T-helper 22 cell (primary cell): ENCODE data around the gene TRIM16.
"Not testable (repeated sequence)": the region's sequence is repeated elsewhere in the genome, so short reads cannot be mapped to it uniquely, and the experiment has no call there.

ENCODE experiments used
- DNase-seq: peaks from one replicate; pipeline ENCODE4 v3.0.0-alpha.2; 2020; ENCODE audit warnings: low read depth

The TRIM16 gene

GRCh38 chr17:15683824-15684478 lies at the start of gene TRIM16:
Gene TRIM16 (minus strand): TSS chr17:15684311. CDS start chr17:15651609, 32,702 bp downstream.
- DNase-seq, result peak; percentile 68

DNA sequence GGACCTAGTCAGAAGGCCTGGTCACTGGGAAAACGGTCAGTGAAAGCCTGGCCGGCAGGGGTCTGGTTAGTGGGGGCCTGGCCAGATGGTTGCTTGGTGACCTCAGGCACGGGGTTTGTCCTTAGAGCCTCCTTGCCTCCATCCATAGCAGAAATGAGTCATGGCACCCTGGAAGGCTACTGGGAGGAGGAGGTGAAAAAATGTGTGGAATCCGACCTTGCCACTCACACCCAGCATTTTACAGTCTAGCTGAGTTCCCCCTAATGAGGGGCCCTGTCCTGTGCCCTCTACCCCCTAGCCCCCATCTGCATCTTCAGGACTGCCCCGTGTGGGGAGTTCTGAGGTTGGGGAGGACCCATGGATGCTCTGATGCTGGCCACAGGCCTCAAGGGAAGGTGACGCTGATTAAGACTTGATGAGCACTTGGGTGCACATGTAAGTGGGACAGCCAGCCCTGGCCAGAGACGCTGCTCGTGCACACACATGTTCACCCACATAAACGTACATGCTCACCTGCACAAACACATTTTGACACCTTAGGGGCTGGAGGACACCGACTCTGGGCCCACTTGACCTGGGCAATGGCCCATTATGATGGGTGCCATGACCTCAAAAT lies 49.2 kb upstream of the TRIM16 start:
- not testable (repeated sequence) for DNase-seq

GRCh38 chr17:15731900-15732299 lies 47.8 kb upstream of the TRIM16 start, which contains the start of gene TBC1D26:
Gene TBC1D26 (plus strand): TSS chr17:15732283. CDS start chr17:15735349, 3,066 bp downstream.
- not testable (repeated sequence) for DNase-seq

- not testable (repeated sequence) for DNase-seq
Observed at GRCh38 chr17:15730535-15730934, 46.4 kb upstream of the TRIM16 start.

DNA sequence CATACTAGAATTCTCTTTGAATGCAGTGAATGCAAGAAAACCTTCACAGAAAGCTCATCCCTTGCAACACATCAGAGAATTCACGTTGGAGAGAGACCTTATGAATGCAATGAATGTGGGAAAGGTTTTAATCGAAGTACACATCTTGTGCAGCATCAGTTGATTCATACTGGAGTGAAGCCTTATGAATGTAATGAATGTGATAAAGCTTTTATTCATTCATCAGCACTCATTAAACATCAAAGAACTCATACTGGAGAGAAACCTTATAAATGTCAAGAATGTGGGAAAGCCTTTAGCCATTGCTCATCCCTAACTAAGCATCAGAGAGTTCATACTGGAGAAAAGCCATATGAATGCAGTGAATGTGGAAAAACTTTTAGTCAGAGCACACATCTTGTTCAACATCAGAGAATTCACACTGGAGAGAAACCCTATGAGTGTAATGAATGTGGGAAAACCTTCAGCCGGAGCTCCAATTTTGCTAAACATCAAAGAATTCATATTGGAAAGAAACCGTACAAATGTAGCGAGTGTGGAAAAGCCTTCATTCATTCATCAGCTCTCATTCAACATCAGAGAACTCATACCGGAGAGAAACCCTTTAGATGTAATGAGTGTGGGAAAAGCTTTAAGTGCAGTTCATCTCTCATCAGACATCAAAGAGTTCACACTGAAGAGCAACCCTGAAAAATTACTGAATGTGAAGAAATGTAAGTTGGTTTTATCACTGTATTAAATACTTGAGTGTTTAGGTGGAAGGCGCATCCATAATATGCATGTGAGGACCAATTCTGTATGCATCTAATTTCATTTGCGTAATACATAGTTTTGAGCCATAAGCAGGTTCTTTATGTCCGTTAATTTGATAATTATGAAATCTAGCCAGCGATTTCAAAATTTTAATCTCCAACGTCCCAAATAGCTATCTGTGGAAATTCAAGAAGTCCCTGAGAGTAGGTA lies 32.8 kb upstream of the TRIM16 start:
- DNase-seq, result not testable (repeated sequence)

- not testable (repeated sequence) for DNase-seq
Observed at GRCh38 chr17:15708879-15709278, 24.8 kb upstream of the TRIM16 start.

- not testable (repeated sequence) for DNase-seq
Observed at GRCh38 chr17:15704813-15705212, 20.7 kb upstream of the TRIM16 start.

DNA sequence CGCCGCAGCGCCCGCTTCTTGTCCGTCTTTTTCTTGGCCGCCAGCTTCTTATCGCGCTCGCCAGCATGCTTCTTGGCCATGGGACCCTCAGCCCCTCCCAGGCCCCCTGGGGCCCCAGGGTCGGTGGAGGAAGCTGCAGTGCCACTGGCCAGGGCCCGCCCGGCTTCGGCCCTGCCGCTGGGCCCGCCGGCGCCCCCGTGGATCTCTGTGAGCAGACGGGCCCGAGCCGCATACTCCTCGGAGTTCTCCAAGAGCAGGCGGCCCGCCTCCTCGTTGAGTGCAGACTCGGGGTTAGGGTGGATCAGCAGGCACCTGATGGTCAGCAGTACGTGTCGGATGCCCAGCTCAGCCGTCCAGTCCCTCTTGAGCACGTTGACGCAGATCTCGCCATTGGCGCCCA lies 20.1 kb upstream of the TRIM16 start:
- not testable (repeated sequence) for DNase-seq

DNA sequence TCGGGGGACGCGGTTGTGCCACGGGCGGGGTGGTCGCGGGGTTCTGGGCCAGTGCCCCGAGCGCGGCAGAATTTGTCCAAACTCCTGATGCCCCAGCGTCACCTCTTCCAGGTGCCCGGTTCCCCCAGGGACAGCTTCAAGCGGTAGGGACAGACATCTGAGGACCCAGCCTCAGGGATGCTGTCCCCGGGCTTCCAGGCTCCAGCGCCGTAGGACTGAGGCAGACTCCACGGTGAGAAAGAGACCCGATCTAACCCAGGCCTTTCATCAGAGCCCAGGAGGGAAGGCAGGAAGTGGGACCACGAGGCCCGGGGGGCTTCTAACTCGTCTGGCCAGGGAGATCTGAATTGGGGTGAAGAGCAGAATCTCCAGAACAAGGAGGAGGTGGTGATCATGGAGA lies 15.8 kb upstream of the TRIM16 start:
- not testable (repeated sequence) for DNase-seq

DNA sequence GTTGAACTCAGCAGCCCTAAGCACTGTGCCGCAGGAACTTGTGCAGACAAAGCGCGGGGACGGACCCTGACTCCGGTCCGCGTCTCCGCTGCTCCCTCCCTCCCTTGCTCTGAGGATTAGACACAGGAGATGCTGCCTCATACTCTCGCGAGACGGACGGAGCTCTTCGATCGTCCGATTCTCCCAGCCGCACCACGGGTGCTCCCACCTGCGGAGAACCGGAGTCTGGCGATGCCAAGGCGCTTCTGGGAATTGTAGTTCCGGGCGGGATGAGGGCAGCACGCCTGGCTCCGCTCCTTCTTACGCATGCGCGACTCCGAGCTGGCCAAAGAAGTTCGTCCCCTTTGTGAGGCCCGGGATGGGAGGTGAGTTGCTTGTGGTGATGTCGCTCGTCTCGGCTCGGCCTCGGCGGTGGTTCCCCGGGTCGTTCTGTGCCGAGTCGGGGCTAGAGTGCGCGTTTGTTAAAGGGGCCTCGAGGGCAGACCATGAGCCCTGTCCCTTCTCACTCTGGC lies 15.4 kb upstream of the TRIM16 start, which contains the start of gene ZNF286A:
ZNF286A (plus strand) TSS at position 340 of the 512 bp plus-strand sequence. CDS start 578 bp downstream, outside the sequence.
- peak; percentile 97 for DNase-seq

DNA sequence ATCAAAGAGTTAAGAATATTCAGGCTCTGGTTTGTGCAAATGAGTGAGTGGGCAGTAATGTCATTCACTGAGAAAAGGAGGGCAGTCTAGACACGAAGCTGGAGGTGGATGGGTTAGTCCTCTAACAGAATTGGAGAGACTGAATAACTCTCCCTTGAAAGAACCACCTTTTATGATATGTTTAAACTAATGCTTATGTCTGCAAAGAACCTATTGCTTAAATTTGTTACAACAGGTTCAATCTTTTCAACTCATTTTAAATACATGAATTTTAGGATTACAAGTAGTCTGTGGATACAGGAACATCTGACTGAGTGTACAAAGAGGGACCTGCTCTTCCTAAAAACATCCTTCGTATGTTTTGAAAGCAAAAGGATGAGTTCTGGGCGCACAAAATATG lies 14.9 kb upstream of the TRIM16 start:
- not testable (repeated sequence) for DNase-seq

- not testable (repeated sequence) for DNase-seq
Observed at GRCh38 chr17:15687494-15687893, 3.4 kb upstream of the TRIM16 start.

DNA sequence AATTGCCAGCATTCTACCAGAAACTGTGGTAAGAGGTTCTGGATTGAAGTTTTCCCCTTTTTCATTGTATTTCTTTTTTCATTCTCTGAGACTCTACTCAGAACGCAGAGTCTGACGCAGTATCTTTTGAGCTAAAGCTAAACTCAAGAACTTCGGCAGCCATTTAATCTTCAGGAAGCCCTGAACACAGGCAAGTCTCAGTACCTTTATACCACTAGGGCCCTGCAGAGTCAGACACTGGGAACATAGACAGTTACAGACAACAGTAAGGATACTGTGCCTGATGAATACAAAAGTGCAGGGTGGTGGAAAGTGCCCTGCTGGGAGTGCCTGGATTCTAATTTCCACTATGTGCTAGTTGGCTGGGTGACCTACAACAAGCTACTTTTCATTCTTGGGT lies 976 bp downstream of the TRIM16 start:
- not testable (repeated sequence) for DNase-seq

GRCh38 chr17:15675991-15676390 lies 8.1 kb downstream of the TRIM16 start:
- DNase-seq, result not testable (repeated sequence)

GRCh38 chr17:15674640-15675039 lies 9.5 kb downstream of the TRIM16 start:
- DNase-seq, result not testable (repeated sequence)

DNA sequence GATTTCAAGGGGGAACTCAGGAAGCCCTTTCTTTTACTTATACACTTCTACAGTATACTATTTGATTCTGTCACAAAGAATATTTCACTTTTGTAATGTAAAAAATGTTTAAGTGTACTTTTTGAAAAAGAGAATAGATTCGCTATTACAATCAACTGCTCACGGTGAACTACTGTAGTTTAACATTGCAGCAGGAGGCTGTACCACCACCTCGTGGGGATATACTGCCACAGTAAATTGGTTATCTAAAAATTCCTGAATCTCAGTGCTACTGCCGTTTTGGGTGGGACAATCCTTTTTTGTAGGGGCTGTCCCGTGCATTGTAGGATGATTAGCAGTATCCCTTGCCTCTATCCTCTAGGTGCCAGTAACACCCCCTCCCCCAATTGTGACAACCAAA lies 14.6 kb downstream of the TRIM16 start:
- DNase-seq, result not testable (repeated sequence)

DNA sequence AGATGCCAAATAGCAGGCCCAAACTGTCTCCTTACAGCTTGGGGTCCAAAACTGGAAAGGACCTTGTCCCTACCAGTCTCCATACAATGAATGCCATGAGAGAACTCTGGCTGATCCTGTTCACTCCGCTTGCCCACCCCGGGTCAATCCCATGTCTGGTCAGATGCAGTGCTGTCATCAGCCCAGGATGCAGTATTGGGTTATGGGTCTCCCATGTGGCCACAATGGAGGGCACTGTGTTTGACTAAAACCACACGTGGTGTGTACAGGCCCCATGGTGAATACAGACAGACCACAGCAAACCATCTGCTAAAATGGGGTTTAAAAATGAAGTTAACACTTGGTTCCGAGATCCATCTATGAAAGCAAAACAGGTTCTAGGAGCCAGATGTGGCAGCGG lies 20.4 kb downstream of the TRIM16 start:
- no peak for DNase-seq

DNA sequence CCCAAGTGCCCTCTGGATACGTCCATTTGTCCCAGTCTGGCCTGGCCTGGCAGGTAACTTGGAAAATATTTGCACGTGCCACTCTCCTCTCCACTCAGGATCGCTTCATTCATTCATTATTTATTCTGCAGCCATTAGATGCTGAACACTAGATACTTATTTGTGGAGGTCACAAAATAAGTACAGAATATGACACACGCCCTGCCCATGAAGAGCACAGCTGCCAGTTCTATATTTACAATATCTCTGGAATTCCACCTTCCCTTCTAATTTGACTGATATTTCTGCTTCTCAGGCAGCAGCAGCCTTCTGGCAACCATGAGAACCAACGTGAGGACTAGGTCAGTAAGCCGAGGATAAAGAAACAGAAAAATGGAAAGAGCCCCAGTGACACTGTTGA lies 20.9 kb downstream of the TRIM16 start:
- DNase-seq, result no peak

- DNase-seq, result no peak
Observed at GRCh38 chr17:15662681-15663080, 21.4 kb downstream of the TRIM16 start.

DNA sequence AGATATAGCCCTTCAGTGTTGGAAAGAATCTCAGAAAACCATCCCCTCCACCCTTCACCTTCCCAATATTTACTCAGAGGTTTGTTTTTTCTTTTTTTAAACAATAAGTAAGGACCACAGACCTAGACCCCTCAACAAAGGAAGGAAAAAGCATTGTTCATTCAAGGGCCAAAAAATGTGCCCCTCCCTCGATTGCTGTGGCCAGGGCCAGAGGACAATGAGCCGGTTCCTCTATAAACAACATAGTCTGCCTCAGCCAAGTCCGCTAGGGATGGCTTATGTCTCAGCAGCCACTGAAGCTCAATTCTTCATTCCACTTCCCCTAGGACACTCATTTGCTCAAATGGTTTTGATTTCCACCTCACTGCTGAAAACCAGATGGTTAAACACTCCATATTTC lies 24.0 kb downstream of the TRIM16 start:
- DNase-seq, result no peak

DNA sequence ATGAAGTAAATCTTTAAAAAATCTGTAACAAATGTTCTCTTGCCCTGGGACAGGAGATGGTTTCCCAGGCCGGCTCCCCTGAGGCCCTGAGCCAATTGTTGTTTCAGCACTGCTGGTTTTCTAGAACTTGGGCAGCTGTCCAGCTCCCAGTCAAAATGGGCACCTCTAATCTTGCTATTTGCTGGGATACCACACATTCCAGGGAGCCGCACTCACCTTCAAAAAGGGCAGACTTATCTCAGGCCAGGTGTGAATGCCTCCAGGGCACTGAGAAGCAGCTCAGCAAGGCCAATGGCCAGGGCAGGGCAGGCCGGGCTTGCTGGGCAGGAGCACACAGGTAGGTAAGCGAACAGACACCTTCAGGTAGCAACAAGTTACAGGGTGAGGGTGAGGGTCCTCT lies 24.4 kb downstream of the TRIM16 start:
- DNase-seq, result no peak

DNA sequence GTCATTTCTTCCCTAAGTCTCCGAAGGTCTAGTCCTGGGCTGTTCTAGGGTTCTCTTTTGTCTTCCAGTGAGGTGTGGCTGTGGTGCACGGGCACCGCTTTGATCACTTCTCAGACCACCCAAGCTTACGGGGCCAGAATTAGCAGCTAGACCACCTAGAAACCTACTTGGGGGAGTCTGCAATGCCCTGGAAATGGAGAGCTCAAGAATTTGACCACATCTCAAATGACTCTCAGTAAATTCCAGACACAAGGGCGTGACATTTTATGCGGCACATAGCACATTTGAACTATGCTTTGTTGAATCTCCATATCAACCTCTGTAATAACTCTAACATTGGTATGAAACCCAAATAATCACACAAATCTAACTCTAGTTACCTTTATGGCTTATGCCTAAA lies 24.9 kb downstream of the TRIM16 start:
- no peak for DNase-seq
